GM23338 (cell line): ENCODE measurements around the gene MAPK7. TPM values are rescaled to one million over a fixed set of nuclear protein-coding genes. Genes with fewer than 3 reads are reported as not detected.
A peak's percentile ranks its signal among the peaks of the same experiment; 100 is the strongest.

Source experiments
- ATAC-seq: fragments of 200-7000 bp; cut with Tn5 transposase; 3 replicates; pipeline ENCODE4 v1.9.1; 2020
- DNase-seq: peaks from one replicate; pipeline ENCODE4 v3.0.0-alpha.2; 2015; ENCODE audit warnings: low spot score
- H2AFZ ChIP-seq: fragments of 200-600 bp; sonication (generic); 2 replicates; pipeline ENCODE4 v1.8.0; 2016; ENCODE audit warnings: antibody characterized with exemption, mild to moderate bottlenecking, moderate library complexity
- H3F3A ChIP-seq: fragments of 200-600 bp; sonication (generic); replicated peaks from 2 replicates; pipeline ENCODE4 v1.8.0; 2017; ENCODE audit warnings: antibody characterized with exemption, mixed run types, low read depth
- H3K27ac ChIP-seq: fragments of 200-600 bp; sonication (generic); 2 replicates; pipeline ENCODE4 v1.6.1; 2016; ENCODE audit warnings: low read depth
- H3K27me3 ChIP-seq: fragments of 200-600 bp; sonication (generic); 2 replicates; pipeline ENCODE4 v1.8.0; 2016; ENCODE audit warnings: mild to moderate bottlenecking, mixed run types, moderate library complexity; ENCODE audit not compliant: insufficient read depth
- H3K36me3 ChIP-seq: fragments of 200-600 bp; sonication (generic); 2 replicates; pipeline ENCODE4 v1.8.0; 2016; ENCODE audit warnings: mild to moderate bottlenecking; ENCODE audit not compliant: insufficient read depth
- H3K4me1 ChIP-seq: fragments of 200-600 bp; sonication (generic); 2 replicates; pipeline ENCODE4 v1.8.0; 2016; ENCODE audit warnings: mild to moderate bottlenecking, moderate library complexity; ENCODE audit not compliant: insufficient read depth
- H3K4me2 ChIP-seq: fragments of 200-600 bp; sonication (generic); 2 replicates; pipeline ENCODE4 v1.7.1; 2017; ENCODE audit warnings: mixed run types
- H3K4me3 ChIP-seq: fragments of 200-600 bp; sonication (generic); 2 replicates; pipeline ENCODE4 v1.6.1; 2016; ENCODE audit warnings: mixed run types
- H3K79me2 ChIP-seq: fragments of 200-600 bp; sonication (generic); replicated peaks from 2 replicates; pipeline ENCODE4 v1.8.0; 2017; ENCODE audit warnings: mild to moderate bottlenecking; ENCODE audit not compliant: insufficient read depth
- H3K9me2 ChIP-seq: fragments of 200-600 bp; sonication (generic); 2 replicates; pipeline ENCODE4 v1.8.0; 2017; ENCODE audit not compliant: insufficient read depth
- H4K20me1 ChIP-seq: fragments of 200-600 bp; sonication (generic); replicated peaks from 2 replicates; pipeline ENCODE4 v1.8.0; 2017; ENCODE audit warnings: mild to moderate bottlenecking; ENCODE audit not compliant: insufficient read depth
- H3K27ac Mint-ChIP-seq: 2 replicates; pipeline ENCODE4 v1.8.0; 2020; ENCODE audit warnings: inconsistent platforms, mild to moderate bottlenecking, moderate library complexity, mixed read lengths
- H3K27me3 Mint-ChIP-seq: 3 replicates; pipeline ENCODE4 v1.8.0; 2022; ENCODE audit warnings: low read depth, mild to moderate bottlenecking, moderate library complexity, mixed read lengths, inconsistent platforms; ENCODE audit not compliant: insufficient read depth, poor library complexity
- H3K36me3 Mint-ChIP-seq: 3 replicates; pipeline ENCODE4 v1.8.0; 2021; ENCODE audit warnings: low read depth, mild to moderate bottlenecking, inconsistent platforms, moderate library complexity, mixed read lengths
- H3K4me1 Mint-ChIP-seq: 3 replicates; pipeline ENCODE4 v1.8.0; 2020; ENCODE audit warnings: mild to moderate bottlenecking, inconsistent platforms, mixed read lengths
- H3K4me3 Mint-ChIP-seq: 3 replicates; pipeline ENCODE4 v1.8.0; 2021; ENCODE audit warnings: moderate library complexity, mild to moderate bottlenecking, inconsistent platforms, mixed read lengths
- H3K9me3 Mint-ChIP-seq: 3 replicates; pipeline ENCODE4 v1.8.0; 2020; ENCODE audit warnings: moderate library complexity, mild to moderate bottlenecking, inconsistent platforms, mixed read lengths
- CREB1 ChIP-seq: fragments of 250-450 bp; sonication (Bioruptor Pico); IDR thresholded peaks from 2 replicates; pipeline ENCODE4 v1.5.0; 2020; ENCODE audit warnings: low read depth, mild to moderate bottlenecking, moderate library complexity
- CTCF ChIP-seq, 2 experiments: fragments of 200-600 bp in 1 of 2; sonication (generic) in 1 of 2; conservative IDR thresholded peaks; 2 replicates each; pipeline versions ENCODE4 v1.5.1 to v1.6.1; 2016 to 2017; ENCODE audit warnings: antibody characterized with exemption in 2 of 2, low read depth in 2 of 2, mild to moderate bottlenecking in 2 of 2, moderate library complexity in 1 of 2
- ETS1 ChIP-seq: IDR thresholded peaks from 2 replicates; pipeline ENCODE4 v1.6.1; 2016; ENCODE audit warnings: antibody characterized with exemption
- EZH2 ChIP-seq: fragments of 200-600 bp; sonication (generic); IDR thresholded peaks from one replicate; pipeline ENCODE4 v1.8.0; 2017; ENCODE audit warnings: antibody characterized with exemption, mild to moderate bottlenecking, low read depth; ENCODE audit not compliant: unreplicated experiment
- EZH2phosphoT487 ChIP-seq: fragments of 200-600 bp; sonication (generic); IDR thresholded peaks from one replicate; pipeline ENCODE4 v1.8.1; 2018; ENCODE audit warnings: antibody characterized with exemption; ENCODE audit not compliant: unreplicated experiment
- JUNB ChIP-seq: IDR thresholded peaks from one replicate; pipeline ENCODE4 v1.6.1; 2016; ENCODE audit warnings: antibody characterized with exemption; ENCODE audit not compliant: unreplicated experiment
- NANOG ChIP-seq: IDR thresholded peaks from 2 replicates; pipeline ENCODE4 v1.6.1; 2016; ENCODE audit warnings: antibody characterized with exemption, borderline replicate concordance
- POLR2AphosphoS5 ChIP-seq: IDR thresholded peaks from 2 replicates; pipeline ENCODE4 v1.6.1; 2016; ENCODE audit warnings: antibody characterized with exemption, low read depth
- REST ChIP-seq: IDR thresholded peaks from one replicate; pipeline ENCODE4 v1.6.1; 2018; ENCODE audit warnings: antibody characterized with exemption; ENCODE audit not compliant: unreplicated experiment
- STAT1 ChIP-seq: IDR thresholded peaks from one replicate; pipeline ENCODE4 v1.6.1; 2016; ENCODE audit warnings: antibody characterized with exemption; ENCODE audit not compliant: unreplicated experiment
- ZNF114 ChIP-seq: fragments of 250-450 bp; sonication (Bioruptor Pico); IDR thresholded peaks from 2 replicates; pipeline ENCODE4 v1.5.0; 2020; ENCODE audit warnings: mild to moderate bottlenecking, moderate library complexity
- polyA plus RNA-seq: library from polyadenylated mRNA; unstranded; fragments of >200 nt; fragmentation: Nextera tagmentation; extraction: Ambion mirVana; gene quantifications from 2 replicates; pipeline ENCODE4 v1.2.1, GENCODE V29; 2016
- total RNA-seq: library from RNA; depleted of rRNA; stranded (reverse); fragments of >200 nt; shearing (Covaris generic); gene quantifications from 2 replicates; pipeline ENCODE4 v1.2.3, GENCODE V29; 2014

Gene MAPK7
- total and polyA plus RNA-seq, 2 experiments from 2014 or later: 15.5 to 53.1 TPM

GRCh38 chr17:19361944-19362276, 16.4 kb upstream of the MAPK7 start (continued):
- no peak for TF ChIP-seq REST
- no peak for TF ChIP-seq CREB1 (CRISPR knock-in tag)
- TF ChIP-seq STAT1: no peak
- no peak for TF ChIP-seq EZH2phosphoT487
- no peak for TF ChIP-seq CTCF (conservative IDR thresholded peaks at IDR 0.05; ENCODE audit: low read depth in 2 of 2)
- no peak for TF ChIP-seq NANOG
- TF ChIP-seq JUNB: no peak
- no peak for TF ChIP-seq ETS1
- no peak for TF ChIP-seq ZNF114
- TF ChIP-seq EZH2: no peak
- TF ChIP-seq POLR2AphosphoS5: no peak

GRCh38 chr17:19362277-19363113, 15.8 kb upstream of the MAPK7 start, which contains the start of gene B9D1:
Gene B9D1 (minus strand): TSS chr17:19362723. CDS start chr17:19362569, 154 bp downstream.
- Mint-ChIP-seq H3K27ac (peak within 1 kb of the TSS; percentile 87), H3K9me3 (no peaks in the 10 kb centered on the region), H3K36me3 (no peaks in the 10 kb centered on the region; the same call in 2 of the 3 replicates), H3K27me3 (peaks cover 6% of the 10 kb centered on the region), H3K4me1 (peaks cover 14% of the 10 kb centered on the region), H3K4me3 (peak within 1 kb of the TSS; percentile 89)
- peak within 1 kb of the TSS; percentile 91 for H3K4me3 ChIP-seq
- H4K20me1 ChIP-seq: no peaks in the 10 kb centered on the region
- no peak within 1 kb of the TSS for H3K27ac ChIP-seq
- ATAC-seq (peak; percentile 85), DNase-seq (peak; percentile 93)
- no peak for TF ChIP-seq JUNB
- peak; percentile 64 for TF ChIP-seq POLR2AphosphoS5
- TF ChIP-seq CREB1 (CRISPR knock-in tag): peak; percentile 67
- TF ChIP-seq CTCF (conservative IDR thresholded peaks at IDR 0.05; ENCODE audit: low read depth in 2 of 2): peak; percentile 86 to 99
- no peaks in the 10 kb centered on the region for H3K27me3 ChIP-seq
- H3K4me2 ChIP-seq: peak within 1 kb of the TSS; percentile 97
- no peaks in the 10 kb centered on the region for H3K36me3 ChIP-seq
- H2AFZ ChIP-seq: peak within 1 kb of the TSS; percentile 95
- no peaks in the 10 kb centered on the region for H3F3A ChIP-seq
- H3K79me2 ChIP-seq: no peaks in the 10 kb centered on the region
- peaks cover 11% of the 10 kb centered on the region for H3K4me1 ChIP-seq
- no peaks in the 10 kb centered on the region for H3K9me2 ChIP-seq
